SJCRH30 (cell line): Measurements from ENCODE around the gene KLHDC8A. TPM values are rescaled to one million over a fixed set of nuclear protein-coding genes. Genes with fewer than 3 reads are reported as not detected.

Source experiments
- DNase-seq, 2 experiments: peaks; one replicate each; pipeline ENCODE4 v3.0.0-alpha.2; 2015 to 2020
- H3K27ac ChIP-seq: fragments of 250-450 bp; sonication (Bioruptor Pico); 2 replicates; pipeline ENCODE4 v1.5.1; 2020; ENCODE audit warnings: mild to moderate bottlenecking, moderate library complexity
- H3K27me3 ChIP-seq: fragments of 250-450 bp; sonication (Bioruptor Pico); 2 replicates; pipeline ENCODE4 v1.5.1; 2020; ENCODE audit warnings: mild to moderate bottlenecking, moderate library complexity
- H3K36me3 ChIP-seq: fragments of 250-450 bp; sonication (Bioruptor Pico); 2 replicates; pipeline ENCODE4 v1.5.1; 2020; ENCODE audit warnings: mild to moderate bottlenecking, moderate library complexity
- H3K4me1 ChIP-seq: fragments of 250-450 bp; sonication (Bioruptor Pico); 2 replicates; pipeline ENCODE4 v1.5.1; 2020; ENCODE audit warnings: mild to moderate bottlenecking, moderate library complexity
- H3K4me3 ChIP-seq: fragments of 250-450 bp; sonication (Bioruptor Pico); 2 replicates; pipeline ENCODE4 v1.5.1; 2020; ENCODE audit warnings: mild to moderate bottlenecking, moderate library complexity
- H3K9me3 ChIP-seq: fragments of 250-450 bp; sonication (Bioruptor Pico); replicated peaks from 2 replicates; pipeline ENCODE4 v1.5.1; 2020; ENCODE audit warnings: mild to moderate bottlenecking, moderate library complexity
- total RNA-seq: library from RNA; depleted of rRNA; stranded (reverse); fragments of >200 nt; shearing (Covaris generic); gene quantifications from 2 replicates; pipeline ENCODE4 v1.2.3, GENCODE V29; 2014

The KLHDC8A gene
- total RNA-seq, 1 experiment from 2014 or later, result not detected

- H3K4me1 ChIP-seq, result peaks cover 11% of the 10 kb centered on the region; the same call in 1 of the 2 replicates
- no peaks in the 10 kb centered on the region for H3K36me3 ChIP-seq
- H3K27me3 ChIP-seq, result peaks cover 13% of the 10 kb centered on the region; the same call in 1 of the 2 replicates
- H3K27ac ChIP-seq, result no peak overlapping the region
- no peaks in the 10 kb centered on the region for H3K9me3 ChIP-seq
- DNase-seq, result no peak
- no peak overlapping the region for H3K4me3 ChIP-seq
Measured at GRCh38 chr1:205324781-205325180, 31.9 kb downstream of the KLHDC8A start.

DNA sequence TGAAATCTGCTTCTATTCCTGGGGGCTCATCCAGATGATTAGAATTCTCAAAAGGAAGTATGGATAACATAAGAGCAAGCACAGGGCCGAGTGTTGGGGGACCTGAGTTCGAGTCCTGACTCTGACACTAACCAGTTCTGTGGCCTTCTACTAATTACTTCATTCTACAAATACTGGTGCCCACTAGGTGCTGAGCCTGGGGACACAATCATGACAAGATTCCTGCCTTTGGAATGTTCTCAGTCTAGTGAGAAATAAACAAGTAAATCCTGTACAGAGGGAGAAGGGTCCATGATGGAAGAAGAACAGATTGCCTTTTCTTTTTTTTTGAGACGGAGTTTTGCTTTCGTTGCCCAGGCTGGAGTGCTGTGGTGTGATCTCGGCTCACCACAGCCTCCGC is 32.9 kb downstream of the KLHDC8A start:
- H3K4me3 ChIP-seq, result no peak overlapping the region
- no peak for DNase-seq
- H3K36me3 ChIP-seq, result no peaks in the 10 kb centered on the region
- peaks cover 12% of the 10 kb centered on the region; the same call in 1 of the 2 replicates for H3K27me3 ChIP-seq
- H3K4me1 ChIP-seq, result peaks cover 16% of the 10 kb centered on the region; the same call in 1 of the 2 replicates
- H3K27ac ChIP-seq, result no peak overlapping the region
- no peaks in the 10 kb centered on the region for H3K9me3 ChIP-seq

DNA sequence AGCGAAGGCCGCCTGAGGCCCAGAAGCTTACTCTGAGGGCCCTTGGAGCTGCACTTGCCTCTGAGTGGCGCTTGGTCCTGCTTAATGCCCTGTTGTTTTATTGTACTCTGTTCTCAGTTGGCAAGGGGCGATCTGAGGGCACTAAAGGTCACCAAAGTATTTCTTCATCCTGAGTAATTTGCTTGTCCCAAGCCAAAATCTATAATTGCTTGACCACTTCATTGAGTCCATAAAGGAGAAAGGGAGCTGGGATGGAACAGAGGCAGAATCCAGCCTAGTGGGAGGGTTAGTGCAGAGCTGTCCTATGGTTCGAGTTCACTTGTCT is 34.8 kb downstream of the KLHDC8A start:
- H3K4me1 ChIP-seq, result peaks cover 34% of the 10 kb centered on the region
- H3K27ac ChIP-seq, result no peak overlapping the region
- H3K27me3 ChIP-seq, result peaks cover 3% of the 10 kb centered on the region; the same call in 1 of the 2 replicates
- no peak for DNase-seq
- H3K4me3 ChIP-seq, result peak overlapping the region; percentile 67
- no peaks in the 10 kb centered on the region for H3K36me3 ChIP-seq
- no peaks in the 10 kb centered on the region for H3K9me3 ChIP-seq

- H3K9me3 ChIP-seq, result no peaks in the 10 kb centered on the region
- H3K27me3 ChIP-seq, result peaks cover 3% of the 10 kb centered on the region; the same call in 1 of the 2 replicates
- H3K27ac ChIP-seq, result peak within 1 kb of the TSS; percentile 6; the same call in 1 of the 2 replicates
- no peaks in the 10 kb centered on the region for H3K36me3 ChIP-seq
- peak; percentile 94 to 96 for DNase-seq
- peaks cover 38% of the 10 kb centered on the region for H3K4me1 ChIP-seq
- peak within 1 kb of the TSS; percentile 67 for H3K4me3 ChIP-seq
Measured at GRCh38 chr1:205321162-205321958, 35.4 kb downstream of the KLHDC8A start, which contains the start of gene NUAK2. Gene NUAK2, minus strand, starts transcription at chr1:205321745. Its CDS starts 117 bp downstream, at chr1:205321628.

GRCh38 chr1:205319081-205320018 is 37.4 kb downstream of the KLHDC8A start:
- H3K4me1 ChIP-seq, result peaks cover 38% of the 10 kb centered on the region
- no peaks in the 10 kb centered on the region for H3K36me3 ChIP-seq
- no peak overlapping the region for H3K4me3 ChIP-seq
- no peaks in the 10 kb centered on the region for H3K9me3 ChIP-seq
- H3K27me3 ChIP-seq, result no peaks in the 10 kb centered on the region
- DNase-seq, result no peak
- H3K27ac ChIP-seq, result no peak overlapping the region

DNA sequence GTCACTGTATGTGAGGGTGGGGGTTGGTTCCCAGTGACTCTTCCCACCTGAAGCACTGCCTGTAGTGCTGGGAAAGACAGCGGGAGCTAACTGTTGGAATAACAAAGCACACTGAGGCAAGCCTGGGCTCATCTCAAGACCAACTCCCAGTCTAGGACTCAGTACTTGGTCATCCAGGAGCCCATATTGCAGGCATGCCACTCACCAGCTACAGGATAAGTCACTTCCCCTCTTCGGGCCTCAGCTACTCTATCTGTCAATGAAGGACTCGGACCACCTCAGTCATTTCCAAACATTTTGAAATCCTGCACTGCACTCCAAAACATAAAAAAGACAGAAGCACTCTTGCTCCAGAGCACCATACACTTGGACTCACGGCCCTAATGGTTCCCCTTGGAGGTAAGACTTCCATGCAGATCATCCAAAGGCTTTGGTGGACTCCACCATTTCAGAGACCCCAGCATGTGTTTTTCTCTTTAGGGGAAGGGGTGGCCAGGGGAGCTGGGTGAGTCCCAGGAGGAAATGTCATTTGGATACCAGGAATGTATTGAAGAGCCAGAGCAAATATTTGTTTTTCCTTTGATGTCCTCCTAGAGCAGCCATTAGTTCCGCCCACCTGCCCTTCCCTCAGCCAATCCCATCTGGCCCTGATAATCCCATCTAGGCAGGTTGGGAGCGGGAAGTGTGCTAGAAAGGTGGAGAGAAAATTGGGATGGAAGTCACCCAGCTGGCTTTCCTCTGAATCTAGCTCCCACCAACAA is 38.3 kb downstream of the KLHDC8A start:
- H3K27me3 ChIP-seq, result no peaks in the 10 kb centered on the region
- H3K4me3 ChIP-seq, result no peak overlapping the region
- no peaks in the 10 kb centered on the region for H3K36me3 ChIP-seq
- H3K4me1 ChIP-seq, result peaks cover 42% of the 10 kb centered on the region
- H3K27ac ChIP-seq, result no peak overlapping the region
- DNase-seq, result no peak
- no peaks in the 10 kb centered on the region for H3K9me3 ChIP-seq

GRCh38 chr1:205317311-205317917 is 39.3 kb downstream of the KLHDC8A start:
- H3K27ac ChIP-seq, result no peak overlapping the region

GRCh38 chr1:205316161-205316566 is 40.6 kb downstream of the KLHDC8A start:
- no peak for DNase-seq
- Histone ChIP-seq H3K27ac (no peak overlapping the region), H3K36me3 (no peaks in the 10 kb centered on the region), H3K4me1 (peaks cover 47% of the 10 kb centered on the region), H3K27me3 (no peaks in the 10 kb centered on the region), H3K9me3 (no peaks in the 10 kb centered on the region), H3K4me3 (no peak overlapping the region)

More at GRCh38 chr1:205317311-205317917, 39.3 kb downstream of the KLHDC8A start:
- no peak overlapping the region for H3K4me3 ChIP-seq
- no peaks in the 10 kb centered on the region for H3K36me3 ChIP-seq
- peak; percentile 93 to 96 for DNase-seq
- no peaks in the 10 kb centered on the region for H3K27me3 ChIP-seq
- no peaks in the 10 kb centered on the region for H3K9me3 ChIP-seq
- peaks cover 47% of the 10 kb centered on the region for H3K4me1 ChIP-seq

GRCh38 chr1:205315008-205315618 is 41.6 kb downstream of the KLHDC8A start:
- DNase-seq, result no peak
- H3K4me1 ChIP-seq, result peaks cover 42% of the 10 kb centered on the region
- no peak overlapping the region for H3K27ac ChIP-seq
- H3K27me3 ChIP-seq, result no peaks in the 10 kb centered on the region
- no peaks in the 10 kb centered on the region for H3K36me3 ChIP-seq
- no peak overlapping the region for H3K4me3 ChIP-seq
- H3K9me3 ChIP-seq, result no peaks in the 10 kb centered on the region

DNA sequence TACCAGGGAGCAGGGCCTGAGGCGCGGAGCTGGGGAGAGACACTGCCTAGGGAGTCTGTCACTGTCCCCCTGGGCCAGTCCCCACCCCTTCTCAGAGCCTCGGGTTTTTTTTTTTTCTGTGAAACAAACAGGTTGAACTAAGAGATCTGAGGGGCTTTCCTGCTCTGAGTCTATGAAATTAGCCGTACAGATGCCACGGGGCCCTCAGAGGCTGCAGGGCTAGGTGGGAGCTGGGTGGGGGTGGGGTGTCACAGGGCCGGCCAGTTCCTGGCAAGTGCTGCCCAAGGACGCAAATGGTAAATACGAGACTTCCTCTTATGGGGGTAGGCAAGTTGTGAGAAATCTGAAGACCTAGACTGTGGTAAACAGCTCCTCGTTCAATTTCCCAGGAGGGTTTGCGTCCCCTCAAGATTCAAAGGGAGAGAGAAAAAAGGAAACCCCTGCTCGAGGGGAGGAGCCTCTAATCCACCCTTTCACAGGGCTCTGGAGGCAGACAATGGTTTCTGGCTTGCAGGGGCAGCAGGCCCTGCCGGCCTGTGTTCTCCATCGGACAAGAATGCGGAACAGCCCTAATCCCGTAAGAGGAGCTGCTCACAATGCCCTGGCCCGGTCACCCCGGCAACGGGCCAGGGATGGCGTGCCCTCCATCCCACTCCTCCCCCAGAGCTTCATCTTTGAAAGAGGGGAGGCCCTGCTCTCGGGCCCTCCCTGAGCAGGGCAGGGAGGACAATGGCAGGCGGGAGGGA is 43.0 kb downstream of the KLHDC8A start:
- peaks cover 37% of the 10 kb centered on the region for H3K4me1 ChIP-seq
- H3K36me3 ChIP-seq, result no peaks in the 10 kb centered on the region
- H3K27ac ChIP-seq, result peak overlapping the region; percentile 78
- peak overlapping the region; percentile 54 for H3K4me3 ChIP-seq
- H3K27me3 ChIP-seq, result no peaks in the 10 kb centered on the region
- H3K9me3 ChIP-seq, result no peaks in the 10 kb centered on the region
- DNase-seq, result peak; percentile 94

DNA sequence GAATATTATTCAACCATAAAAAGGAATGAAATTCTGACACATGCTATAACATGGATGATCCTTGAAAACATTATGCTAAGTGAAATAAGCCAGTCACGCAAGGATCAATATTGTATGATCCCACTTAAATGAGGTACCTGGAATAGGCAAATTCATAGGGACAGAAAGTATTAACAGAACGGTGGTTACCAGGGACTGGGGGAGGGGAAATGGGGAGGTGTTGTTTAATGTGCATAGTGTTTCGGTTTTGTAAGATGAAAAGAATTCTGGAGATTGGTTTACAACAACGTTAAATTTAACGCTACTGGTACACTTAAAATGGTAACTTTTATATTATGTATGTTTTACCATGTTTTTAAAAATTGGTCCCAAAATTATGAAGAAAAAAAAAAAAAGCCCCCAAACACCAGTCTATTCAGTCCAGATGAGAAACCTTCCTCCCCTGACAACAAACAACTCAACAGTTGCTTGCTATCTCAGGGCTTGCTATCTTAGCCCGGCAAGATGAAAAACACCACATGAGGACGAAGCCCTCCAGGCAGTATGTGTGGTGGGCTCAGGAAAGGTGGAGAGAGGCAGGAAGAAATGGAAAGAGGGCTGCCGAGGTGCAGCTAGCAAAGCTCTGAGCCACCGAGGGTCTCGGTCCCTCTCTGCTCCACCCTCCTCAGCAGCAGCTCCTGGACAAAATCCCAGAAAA is 43.7 kb downstream of the KLHDC8A start:
- no peak for DNase-seq
- peaks cover 29% of the 10 kb centered on the region for H3K4me1 ChIP-seq
- no peaks in the 10 kb centered on the region for H3K27me3 ChIP-seq
- H3K27ac ChIP-seq, result peak overlapping the region; percentile 78
- peak overlapping the region; percentile 54 for H3K4me3 ChIP-seq
- H3K36me3 ChIP-seq, result peaks cover 3% of the 10 kb centered on the region; the same call in 1 of the 2 replicates
- H3K9me3 ChIP-seq, result no peaks in the 10 kb centered on the region

DNA sequence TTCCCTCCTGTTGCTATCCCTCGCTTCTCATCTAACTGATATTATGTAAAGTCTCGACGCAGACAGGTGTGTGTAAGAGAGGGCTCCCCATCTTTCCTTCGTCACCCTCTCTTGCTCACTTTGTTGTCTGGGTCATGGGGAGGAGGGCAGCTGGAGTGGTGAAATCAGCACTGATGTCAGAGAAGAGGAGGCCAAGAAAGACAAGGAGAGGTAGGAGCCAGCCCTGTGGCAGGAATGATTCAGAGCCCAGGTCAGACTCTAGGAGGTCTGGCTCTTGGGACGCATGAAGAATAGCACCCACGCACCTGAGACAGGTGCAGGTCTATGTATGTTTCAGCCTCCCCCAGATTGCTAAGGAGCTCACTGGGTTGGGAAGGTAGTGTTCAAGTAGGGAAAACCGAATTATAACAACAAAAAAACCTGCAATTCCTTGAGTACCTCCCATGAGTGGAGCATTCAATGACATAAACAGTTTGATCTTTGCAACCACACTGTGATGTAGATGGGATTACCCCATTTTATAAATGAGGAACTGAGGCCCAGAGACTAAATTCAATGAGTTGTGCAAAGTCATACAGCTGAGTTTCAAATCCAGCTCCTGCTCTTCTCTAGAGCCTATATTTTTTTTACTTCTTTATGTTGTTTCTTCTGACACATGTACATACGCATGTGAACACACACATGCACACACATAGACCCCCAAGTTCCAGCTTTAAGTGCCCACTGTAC is 45.6 kb downstream of the KLHDC8A start:
- no peak for DNase-seq
- no peak overlapping the region for H3K4me3 ChIP-seq
- H3K27ac ChIP-seq, result no peak overlapping the region
- no peaks in the 10 kb centered on the region for H3K27me3 ChIP-seq
- H3K9me3 ChIP-seq, result no peaks in the 10 kb centered on the region
- H3K36me3 ChIP-seq, result peaks cover 9% of the 10 kb centered on the region; the same call in 1 of the 2 replicates
- H3K4me1 ChIP-seq, result peaks cover 14% of the 10 kb centered on the region
